Hypothalamus (tissue), 51 donors: ENCODE data around the gene KRT12.
A peak's percentile ranks its signal among the peaks of the same experiment; 100 is the strongest.

Experiments used
- DNase-seq, 51 donors: peaks; one replicate each; lab custom pipeline; 2025; lab: John Stamatoyannopoulos, UW

KRT12 gene

DNA sequence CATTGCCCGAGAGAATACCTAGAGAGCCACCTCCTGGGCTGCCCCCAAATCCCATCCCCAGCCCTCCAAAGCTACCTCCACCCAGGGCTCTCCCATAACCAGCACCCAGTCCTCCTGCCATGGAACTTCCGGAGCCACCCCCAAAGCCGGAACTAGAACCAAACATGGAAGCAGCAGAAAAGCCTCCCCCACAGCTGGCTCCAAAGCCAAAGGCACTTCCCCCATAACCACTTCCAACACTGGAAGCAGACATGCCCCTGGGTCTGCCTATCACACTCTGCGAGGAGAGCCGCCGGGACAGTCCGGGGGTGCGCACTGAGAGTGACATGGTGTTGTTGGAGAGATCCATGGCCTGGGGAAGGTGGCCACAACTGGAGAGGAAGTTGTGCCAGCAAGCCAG is at the start of gene KRT12:
Gene KRT12, minus strand, starts transcription at position 386 of the 400 bp plus-strand sequence. Its CDS starts 37 bp downstream, at position 349.
- DNase-seq: no peak

DNA sequence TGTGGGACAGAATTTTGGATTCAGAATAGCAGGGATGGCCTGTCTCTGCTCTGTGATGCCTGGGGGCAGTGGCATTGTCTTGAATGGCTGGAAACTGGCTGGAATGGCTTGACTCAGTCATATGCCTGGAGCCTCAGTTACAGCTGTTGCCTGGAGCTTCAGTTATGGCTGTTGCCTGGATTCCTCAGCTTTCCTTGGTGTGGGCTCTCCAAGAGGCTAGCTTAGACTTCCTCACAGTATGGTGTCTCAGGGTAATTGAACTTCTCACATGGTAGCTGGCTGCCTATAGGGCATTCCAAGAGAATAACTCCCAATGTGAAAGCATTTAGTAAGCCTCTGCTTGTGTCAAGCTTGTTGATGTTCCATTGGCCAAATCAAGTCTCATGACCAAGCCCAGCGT is 49.3 kb upstream of the KRT12 start:
- DNase-seq: no peak

DNA sequence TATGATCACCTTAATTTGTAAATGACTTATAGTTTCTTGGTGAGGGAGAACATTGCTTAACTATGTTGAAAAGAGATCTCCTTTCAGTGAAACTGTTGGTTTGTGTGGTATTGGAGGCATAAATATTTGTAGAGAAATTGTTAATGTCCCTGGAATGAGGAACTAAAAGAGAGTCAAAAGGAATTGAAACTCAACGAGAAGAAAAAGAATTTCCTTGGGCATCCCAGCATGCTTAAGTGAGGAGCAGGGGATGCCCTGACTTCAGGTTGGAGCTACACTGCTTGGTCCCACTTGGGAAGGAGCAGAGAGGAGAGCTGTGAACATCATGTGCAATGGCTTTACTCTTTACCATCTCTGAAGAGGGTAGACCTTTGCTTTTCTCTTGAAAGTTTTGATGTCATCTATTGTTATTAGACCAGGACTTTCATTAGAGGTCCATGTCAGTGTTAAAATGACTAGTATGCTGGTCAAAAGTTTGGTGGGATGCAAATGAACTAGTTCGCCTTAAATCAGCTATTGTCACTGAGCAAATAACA is 48.8 kb upstream of the KRT12 start:
- DNase-seq: no peak

GRCh38 chr17:40915199-40915661 is 48.2 kb upstream of the KRT12 start:
- DNase-seq: no peak

DNA sequence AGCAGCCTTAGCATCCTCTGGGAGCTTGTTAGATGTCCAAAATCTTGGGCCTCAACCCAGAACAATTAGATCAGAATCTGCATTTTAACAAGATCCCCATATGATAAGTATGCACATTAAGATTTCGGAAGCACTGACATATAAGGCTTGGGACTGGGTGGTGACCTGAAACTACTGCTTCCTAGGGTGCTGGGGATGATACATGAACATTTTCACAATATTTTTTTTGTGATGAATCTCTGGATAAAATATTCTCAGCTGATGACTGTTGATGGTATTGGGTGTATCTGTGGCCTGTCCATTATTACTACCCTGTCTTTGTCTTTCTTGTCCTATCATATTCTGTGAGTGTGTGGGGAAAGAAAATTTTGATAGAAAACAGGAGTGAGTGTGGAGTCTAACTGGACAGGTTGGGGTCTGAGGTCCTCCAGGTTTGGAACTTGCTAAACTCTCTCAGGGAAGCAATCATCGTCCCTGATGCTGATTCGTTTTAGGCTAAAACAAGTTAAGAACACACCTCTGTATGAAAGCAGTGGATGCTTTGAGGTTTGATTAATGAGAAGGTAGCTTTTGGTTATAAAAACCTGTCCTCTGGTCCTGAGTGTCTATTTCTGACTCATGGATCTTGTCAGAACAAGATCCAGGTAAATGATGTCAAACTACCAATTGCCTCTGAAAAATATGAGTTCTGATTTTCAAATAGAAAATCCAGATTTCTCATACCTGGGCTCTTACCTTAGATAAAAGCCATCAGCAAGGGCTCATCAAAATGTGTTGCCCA is 47.2 kb upstream of the KRT12 start:
- no peak for DNase-seq

DNA sequence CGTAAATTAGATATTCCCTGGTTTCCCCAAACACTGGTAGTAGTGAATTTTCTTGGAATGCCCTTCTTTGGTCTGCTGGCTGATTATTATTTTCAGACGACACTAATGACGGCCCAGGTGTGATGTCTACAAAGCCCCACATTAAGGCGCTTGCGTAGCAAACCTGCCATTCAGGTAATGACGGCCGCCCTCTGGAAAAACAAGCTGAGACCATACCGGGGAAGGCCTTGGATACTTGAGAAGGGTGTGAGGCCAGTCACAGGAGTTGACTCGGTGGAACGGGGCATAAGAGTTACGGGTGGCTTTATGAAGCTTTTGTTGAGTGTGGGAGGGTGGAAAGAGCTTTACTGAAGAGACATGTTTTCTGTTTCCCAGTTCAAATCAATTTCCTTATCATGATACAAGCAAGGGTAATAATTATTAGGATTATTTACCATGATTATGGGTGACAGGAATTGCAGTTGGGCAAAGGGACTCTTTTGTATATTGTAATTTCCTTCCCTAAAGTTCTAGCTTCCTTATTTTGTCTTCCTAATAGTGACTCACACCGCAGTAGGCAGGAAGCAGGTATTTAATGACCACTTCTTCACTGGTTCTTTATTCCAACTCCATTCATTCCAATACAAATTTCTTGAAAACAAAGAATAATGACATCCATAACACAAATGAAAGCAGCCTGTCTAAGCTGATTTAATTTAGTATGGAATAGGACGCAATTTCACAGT is 45.6 kb upstream of the KRT12 start:
- DNase-seq: no peak

DNA sequence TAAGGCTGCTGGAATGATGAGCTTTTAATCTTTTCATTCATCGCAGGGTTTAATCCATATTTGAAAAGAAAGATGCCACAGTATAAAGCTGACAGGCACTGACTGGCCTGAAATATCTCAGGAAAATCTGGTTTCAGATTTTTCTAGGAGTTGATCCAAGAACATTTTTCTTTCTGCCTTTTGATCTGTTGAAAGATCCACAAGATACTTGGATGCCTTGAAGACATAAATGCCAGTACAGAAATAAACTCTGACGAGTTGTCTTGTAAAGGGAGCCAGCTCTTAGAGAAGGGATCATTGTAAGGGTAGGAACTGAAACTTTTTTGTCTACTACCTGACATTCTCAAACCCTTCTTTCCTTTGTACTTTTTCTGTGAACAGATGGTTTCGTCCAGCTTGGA is 43.4 kb upstream of the KRT12 start:
- DNase-seq: no peak

- DNase-seq: no peak
Observed at GRCh38 chr17:40909755-40910154, 42.7 kb upstream of the KRT12 start.

DNA sequence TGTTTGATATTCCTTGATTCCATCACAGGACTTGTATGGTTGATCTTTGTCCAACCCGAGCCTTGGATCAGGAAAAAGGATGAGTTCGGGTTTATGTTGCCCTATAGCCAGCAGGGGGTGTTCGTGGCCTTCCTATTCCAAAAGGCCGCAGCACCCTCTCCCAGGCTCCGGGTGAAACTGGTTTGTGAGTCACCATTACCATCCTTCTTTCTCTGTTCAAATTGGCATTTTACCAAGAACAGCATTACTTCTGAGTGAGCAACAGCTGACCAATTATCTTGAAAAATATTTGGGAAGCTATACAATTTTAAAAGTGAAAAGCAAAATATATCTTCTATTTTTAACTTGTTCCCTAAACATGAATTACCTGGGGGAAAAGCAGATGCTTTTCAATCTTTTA is 42.3 kb upstream of the KRT12 start:
- peak in 43 of 51 donors; percentile 3 to 80 (median 44) for DNase-seq

DNA sequence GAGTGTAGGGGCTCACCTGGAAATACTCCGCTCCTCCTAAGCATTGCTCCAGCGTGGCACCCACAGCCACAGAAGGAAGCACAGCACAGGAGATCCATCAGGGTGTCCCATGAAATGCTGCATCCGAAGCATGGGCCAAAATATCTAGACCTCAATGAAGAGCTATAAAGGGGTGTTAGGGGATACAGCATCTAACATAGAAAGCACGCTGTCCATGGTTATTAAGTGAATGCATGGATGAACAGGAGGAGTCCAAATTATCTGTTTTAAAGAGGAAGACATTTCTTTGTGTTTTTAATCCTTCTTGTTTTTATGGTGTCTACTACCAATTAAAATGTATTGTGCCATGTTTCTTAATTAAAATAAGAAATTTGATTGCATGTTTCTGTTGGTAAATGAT is 39.6 kb upstream of the KRT12 start:
- no peak for DNase-seq

- no peak for DNase-seq
Observed at GRCh38 chr17:40905370-40905769, 38.3 kb upstream of the KRT12 start.

DNA sequence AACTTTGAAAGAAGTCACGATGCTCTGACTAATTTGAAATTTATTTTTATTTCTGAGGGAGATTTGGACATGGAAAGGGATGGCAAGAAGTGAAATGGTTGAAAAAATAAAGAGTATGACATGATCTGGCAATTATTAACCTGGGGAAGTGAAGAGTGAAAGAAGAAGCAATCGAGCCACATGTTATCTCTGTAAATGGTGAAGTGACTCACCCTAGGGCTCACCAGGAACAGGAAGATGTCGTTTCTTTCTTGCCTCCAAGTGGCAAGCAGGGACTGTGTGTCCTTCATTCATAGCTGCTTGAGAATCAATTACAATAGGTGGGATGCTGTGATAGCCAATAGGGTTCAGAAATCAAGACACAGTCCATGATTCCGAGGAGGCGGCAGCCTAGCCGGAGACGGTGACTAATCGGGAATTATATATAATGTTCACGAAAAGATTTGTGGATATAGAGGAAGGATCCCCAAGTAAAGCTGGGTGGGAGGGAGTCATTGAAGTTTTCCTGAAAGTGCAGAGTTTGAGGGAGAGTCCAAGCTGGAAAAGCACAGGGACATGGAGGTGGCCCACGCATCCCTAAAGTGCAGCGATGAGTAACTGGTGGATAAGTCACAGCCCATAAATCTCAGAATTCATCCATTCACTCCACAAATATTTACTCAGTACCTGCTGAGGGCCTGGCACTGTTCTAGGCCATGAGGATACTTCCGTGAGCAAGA is 36.3 kb upstream of the KRT12 start:
- DNase-seq: peak in 1 of 51 donors; percentile 53

- DNase-seq: no peak
Observed at GRCh38 chr17:40902498-40902897, 35.5 kb upstream of the KRT12 start.

DNA sequence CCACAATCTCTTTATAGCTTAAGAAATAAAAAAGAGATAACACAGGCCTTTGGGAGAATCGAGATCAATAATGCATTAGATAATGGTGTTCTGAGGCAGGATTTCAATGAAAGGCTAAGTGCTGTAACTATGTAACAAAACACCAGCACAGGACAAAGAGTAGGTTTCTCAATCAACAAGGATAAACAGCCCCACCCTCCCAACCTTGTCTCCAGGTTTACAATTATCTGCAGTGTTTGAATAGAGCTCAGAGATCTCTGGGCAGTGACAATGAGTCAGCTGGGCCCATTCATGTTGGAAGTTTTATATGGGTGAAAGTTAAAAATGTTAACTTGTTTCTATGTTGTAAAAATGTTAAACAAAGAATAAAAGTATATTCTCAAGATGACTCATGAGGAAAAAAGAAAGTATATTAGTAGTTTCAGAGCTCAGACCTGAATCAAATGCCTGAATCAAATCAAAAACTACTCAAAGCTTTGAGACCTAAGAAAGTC is 35.0 kb upstream of the KRT12 start:
- no peak for DNase-seq

GRCh38 chr17:40900809-40901356 is 33.9 kb upstream of the KRT12 start:
- DNase-seq: no peak

DNA sequence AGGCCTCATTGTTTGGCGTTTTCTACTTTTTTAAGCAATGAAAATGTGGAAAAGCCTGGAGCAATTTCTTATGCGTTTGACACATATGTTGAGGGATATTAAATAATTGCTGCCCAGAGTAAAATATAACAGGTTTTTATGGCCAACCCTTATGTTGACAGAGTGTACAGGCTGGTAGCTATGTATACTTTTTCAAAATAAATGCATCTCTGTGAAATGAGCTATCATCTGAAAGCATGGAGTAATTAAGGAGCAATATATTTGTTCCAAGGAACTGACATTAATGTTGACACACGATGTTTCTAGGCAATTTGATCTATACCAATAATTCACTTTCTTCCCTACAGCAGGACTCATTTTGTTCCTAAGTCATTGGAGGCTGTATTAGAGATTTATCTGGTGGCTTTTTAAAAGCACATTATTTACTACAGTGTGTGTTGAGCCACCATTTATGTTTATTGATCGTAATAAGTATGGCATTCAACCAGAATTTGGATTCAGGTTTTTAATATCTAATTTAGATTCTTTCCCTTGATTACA is 30.0 kb upstream of the KRT12 start:
- no peak for DNase-seq

DNA sequence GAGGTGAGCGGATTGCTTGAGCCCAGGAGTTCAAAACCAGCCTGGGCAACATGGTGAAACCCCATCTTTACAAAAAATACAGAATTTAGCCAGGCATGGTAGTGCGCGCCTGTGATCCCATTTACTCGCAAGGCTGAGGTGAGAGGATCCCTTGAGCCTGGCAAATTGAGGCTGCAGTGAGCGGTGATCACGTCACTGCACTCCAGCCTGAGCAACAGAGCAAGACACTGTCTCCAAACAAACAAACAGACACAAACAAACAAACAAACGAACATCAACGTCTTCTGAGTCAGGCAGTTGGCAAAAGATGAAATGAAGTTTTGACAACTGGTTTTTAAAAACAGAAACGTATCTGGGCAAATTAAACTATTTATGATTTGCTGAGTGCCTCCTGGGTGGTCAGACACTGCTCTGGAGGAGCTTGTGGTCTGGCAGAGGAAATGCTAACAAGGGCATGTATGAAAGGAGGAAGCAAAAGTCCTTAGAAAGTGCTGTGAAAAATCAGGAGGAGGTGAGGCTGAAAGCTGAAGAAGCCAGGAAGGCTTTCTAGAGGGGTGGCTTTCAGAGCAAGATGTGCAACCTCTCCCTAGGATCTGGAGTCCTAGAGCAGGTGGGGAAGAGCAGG is 28.2 kb upstream of the KRT12 start:
- DNase-seq: no peak

DNA sequence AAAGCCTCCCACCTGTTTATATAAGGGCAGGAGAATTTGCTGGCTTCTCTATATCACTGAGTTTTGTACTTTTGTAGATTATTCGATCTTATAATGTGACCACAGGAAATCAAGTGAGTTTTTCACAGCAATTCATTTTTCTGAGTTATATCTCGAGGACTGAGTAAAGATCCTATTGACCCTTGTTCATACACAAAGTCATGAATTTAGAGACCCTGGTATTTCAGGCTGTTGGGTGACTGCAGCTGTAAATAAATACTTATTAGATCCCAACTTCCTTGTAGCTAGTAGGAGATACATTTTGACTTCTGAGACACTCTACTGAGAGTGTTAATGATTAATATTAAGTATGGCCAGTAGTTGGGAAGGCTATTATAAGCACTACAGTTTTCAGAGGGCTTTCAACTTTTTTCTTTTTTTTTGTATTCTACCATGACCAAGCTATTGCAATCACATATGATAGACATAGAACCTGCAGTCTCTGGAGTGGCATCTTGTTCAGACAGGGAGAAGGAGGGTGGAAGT is 21.2 kb upstream of the KRT12 start:
- no peak for DNase-seq

DNA sequence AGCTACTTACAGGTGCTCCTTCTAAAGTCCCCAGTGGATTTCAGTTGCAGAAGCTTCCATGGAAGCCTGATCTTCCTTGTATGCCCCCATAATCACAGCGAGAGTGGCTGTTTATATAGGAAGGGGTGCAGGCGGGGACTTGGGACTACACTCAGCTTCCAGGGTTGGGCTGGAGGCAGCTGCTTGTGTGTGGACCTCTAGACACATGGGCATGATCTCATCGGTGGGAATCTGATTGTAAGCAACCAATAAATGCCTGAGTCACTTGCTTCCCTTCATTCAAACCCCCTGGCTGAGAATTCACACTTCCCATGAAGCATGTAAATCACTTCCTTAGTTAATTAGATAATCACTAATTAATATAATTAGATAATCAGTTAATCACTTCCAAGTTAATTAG is 19.1 kb upstream of the KRT12 start:
- DNase-seq: no peak
